Astrocyte (in vitro differentiated cells and primary cell): ENCODE measurements around the gene ANKRD44. TPM values are rescaled to one million over a fixed set of nuclear protein-coding genes. Genes with fewer than 3 reads are reported as not detected.

Experiments used
- DNase-seq: peaks from one replicate; pipeline ENCODE4 v3.0.0-alpha.2; 2010; ENCODE audit warnings: low read depth
- FAIRE-seq: peaks from 2 replicates; lab custom pipeline; 2011; peaks lifted over from hg19 to GRCh38; lab: Jason Lieb, UNC
- H2AFZ ChIP-seq: 2 replicates; pipeline ENCODE4 v1.6.0; 2012; ENCODE audit warnings: low read depth, low read length, inconsistent platforms
- H3K27ac ChIP-seq: 2 replicates; pipeline ENCODE4 v1.5.1; 2011; ENCODE audit warnings: low read depth, low read length, inconsistent platforms
- H3K27me3 ChIP-seq: 2 replicates; pipeline ENCODE4 v1.6.0; 2011; ENCODE audit warnings: low read length, inconsistent platforms; ENCODE audit not compliant: insufficient read depth
- H3K36me3 ChIP-seq: 2 replicates; pipeline ENCODE4 v1.5.1; 2011; ENCODE audit warnings: low read length, inconsistent platforms; ENCODE audit not compliant: insufficient read depth
- H3K4me1 ChIP-seq: 2 replicates; pipeline ENCODE4 v1.5.1; 2011; ENCODE audit warnings: low read length, inconsistent platforms; ENCODE audit not compliant: insufficient read depth
- H3K4me2 ChIP-seq: 2 replicates; pipeline ENCODE4 v1.6.0; 2012; ENCODE audit warnings: low read length, inconsistent platforms
- H3K4me3 ChIP-seq: 2 replicates; pipeline ENCODE4 v1.5.1; 2011; ENCODE audit warnings: low read depth, mild to moderate bottlenecking, low read length, inconsistent platforms; ENCODE audit not compliant: insufficient read depth
- H3K79me2 ChIP-seq: 2 replicates; pipeline ENCODE4 v1.6.0; 2012; ENCODE audit warnings: mild to moderate bottlenecking, low read length, inconsistent platforms; ENCODE audit not compliant: insufficient read depth
- H3K9ac ChIP-seq: 2 replicates; pipeline ENCODE4 v1.6.0; 2012; ENCODE audit warnings: mild to moderate bottlenecking, low read length, inconsistent platforms
- H3K9me3 ChIP-seq: 2 replicates; pipeline ENCODE4 v1.5.1; 2012; ENCODE audit warnings: low read depth, mild to moderate bottlenecking, low read length, inconsistent platforms; ENCODE audit not compliant: insufficient read depth
- H4K20me1 ChIP-seq: 2 replicates; pipeline ENCODE4 v1.6.0; 2012; ENCODE audit warnings: low read length, inconsistent platforms; ENCODE audit not compliant: insufficient read depth
- H3K27ac Mint-ChIP-seq: one replicate; pipeline ENCODE4 v1.8.0; 2021; ENCODE audit warnings: mild to moderate bottlenecking, mixed read lengths; ENCODE audit not compliant: unreplicated experiment
- H3K27me3 Mint-ChIP-seq: one replicate; pipeline ENCODE4 v1.8.0; 2021; ENCODE audit warnings: low read depth, mixed read lengths; ENCODE audit not compliant: unreplicated experiment
- H3K36me3 Mint-ChIP-seq: one replicate; pipeline ENCODE4 v1.8.0; 2021; ENCODE audit warnings: low read depth, mixed read lengths; ENCODE audit not compliant: unreplicated experiment
- H3K4me1 Mint-ChIP-seq: one replicate; pipeline ENCODE4 v1.8.0; 2021; ENCODE audit warnings: low read depth, mixed read lengths; ENCODE audit not compliant: unreplicated experiment
- H3K4me3 Mint-ChIP-seq: one replicate; pipeline ENCODE4 v1.8.0; 2021; ENCODE audit warnings: mild to moderate bottlenecking, moderate library complexity, mixed read lengths; ENCODE audit not compliant: unreplicated experiment
- H3K9me3 Mint-ChIP-seq: one replicate; pipeline ENCODE4 v1.8.0; 2021; ENCODE audit warnings: mild to moderate bottlenecking, mixed read lengths; ENCODE audit not compliant: unreplicated experiment
- CTCF ChIP-seq: IDR thresholded peaks from 2 replicates; pipeline ENCODE4 v1.5.1; 2011; ENCODE audit warnings: low read depth, mild to moderate bottlenecking, inconsistent platforms, low read length, moderate library complexity; ENCODE audit not compliant: insufficient read depth
- EZH2 ChIP-seq: IDR thresholded peaks from 2 replicates; pipeline ENCODE4 v1.6.1; 2012; ENCODE audit warnings: mild to moderate bottlenecking, low read length, inconsistent platforms; ENCODE audit not compliant: insufficient read depth
- total RNA-seq: library from RNA; stranded (reverse); gene quantifications from 2 replicates; pipeline ENCODE4 v1.2.1, GENCODE V29; 2021

The ANKRD44 gene
- total RNA-seq, 1 donor from 2014 or later = 7.2 TPM

GRCh38 chr2:197121756-197122385, 188.7 kb downstream of the ANKRD44 start:
- no peaks in the 10 kb centered on the region for H3K9me3 Mint-ChIP-seq
- H3K27me3 ChIP-seq = no peaks in the 10 kb centered on the region
- H3K9me3 ChIP-seq = no peaks in the 10 kb centered on the region
- H3K27ac ChIP-seq = no peak overlapping the region
- H2AFZ ChIP-seq = no peak overlapping the region
- no peak overlapping the region for H3K4me3 Mint-ChIP-seq
- no peak for DNase-seq
- no peak for FAIRE-seq
- H3K36me3 ChIP-seq = no peaks in the 10 kb centered on the region
- H4K20me1 ChIP-seq = no peaks in the 10 kb centered on the region
- no peak for TF ChIP-seq EZH2
- no peak for TF ChIP-seq CTCF
- H3K4me1 Mint-ChIP-seq = peaks cover 17% of the 10 kb centered on the region
- H3K4me2 ChIP-seq = no peak overlapping the region
- no peak overlapping the region for H3K4me3 ChIP-seq
- no peak overlapping the region for H3K27ac Mint-ChIP-seq
- peaks cover 14% of the 10 kb centered on the region for H3K4me1 ChIP-seq
- H3K9ac ChIP-seq = no peak overlapping the region
- no peaks in the 10 kb centered on the region for H3K79me2 ChIP-seq
- H3K36me3 Mint-ChIP-seq = peaks cover 3% of the 10 kb centered on the region
- H3K27me3 Mint-ChIP-seq = no peaks in the 10 kb centered on the region

- Mint-ChIP-seq H3K4me3 (no peak overlapping the region), H3K36me3 (peaks cover 3% of the 10 kb centered on the region), H3K27ac (no peak overlapping the region), H3K27me3 (no peaks in the 10 kb centered on the region), H3K4me1 (peaks cover 17% of the 10 kb centered on the region), H3K9me3 (no peaks in the 10 kb centered on the region)
- H3K36me3 ChIP-seq = no peaks in the 10 kb centered on the region
- no peak for DNase-seq
- no peaks in the 10 kb centered on the region for H4K20me1 ChIP-seq
- no peak overlapping the region for H3K9ac ChIP-seq
- no peaks in the 10 kb centered on the region for H3K9me3 ChIP-seq
- FAIRE-seq = no peak
- no peaks in the 10 kb centered on the region for H3K27me3 ChIP-seq
- peaks cover 14% of the 10 kb centered on the region for H3K4me1 ChIP-seq
- H3K4me2 ChIP-seq = no peak overlapping the region
- H3K4me3 ChIP-seq = no peak overlapping the region
- TF ChIP-seq EZH2 (no peak), CTCF (no peak)
- no peak overlapping the region for H3K27ac ChIP-seq
- no peaks in the 10 kb centered on the region for H3K79me2 ChIP-seq
- no peak overlapping the region for H2AFZ ChIP-seq
Measured at GRCh38 chr2:197121255-197121654, 189.3 kb downstream of the ANKRD44 start.

GRCh38 chr2:197116306-197116879, 194.2 kb downstream of the ANKRD44 start:
- Histone ChIP-seq H2AFZ (no peak overlapping the region), H4K20me1 (no peaks in the 10 kb centered on the region), H3K36me3 (no peaks in the 10 kb centered on the region), H3K4me3 (no peak overlapping the region), H3K4me1 (no peaks in the 10 kb centered on the region), H3K27me3 (no peaks in the 10 kb centered on the region), H3K27ac (no peak overlapping the region), H3K9ac (no peak overlapping the region), H3K4me2 (no peak overlapping the region), H3K79me2 (no peaks in the 10 kb centered on the region), H3K9me3 (no peaks in the 10 kb centered on the region)
- no peak for TF ChIP-seq CTCF
- no peak for TF ChIP-seq EZH2
- no peak for DNase-seq
- H3K4me3 Mint-ChIP-seq = no peak overlapping the region
- no peak for FAIRE-seq
- no peaks in the 10 kb centered on the region for H3K27me3 Mint-ChIP-seq
- H3K36me3 Mint-ChIP-seq = peaks cover 1% of the 10 kb centered on the region
- no peaks in the 10 kb centered on the region for H3K4me1 Mint-ChIP-seq
- H3K9me3 Mint-ChIP-seq = no peaks in the 10 kb centered on the region
- H3K27ac Mint-ChIP-seq = no peak overlapping the region
